DOHH2 (cell line): Measurements from ENCODE around the gene RNF141.

Experiments used
- H3F3A ChIP-seq: fragments of 200-600 bp; sonication (generic), shearing (Covaris generic); 2 replicates; pipeline ENCODE4 v1.6.0; 2016; ENCODE audit warnings: antibody characterized with exemption, mild to moderate bottlenecking; ENCODE audit not compliant: control insufficient read depth, insufficient read depth
- H3K27ac ChIP-seq: fragments of 200-600 bp; sonication (generic); 2 replicates; pipeline ENCODE4 v1.5.1; 2014; ENCODE audit warnings: low read depth, mild to moderate bottlenecking, low read length, moderate library complexity
- H3K27me3 ChIP-seq: fragments of 200-600 bp; sonication (generic); 2 replicates; pipeline ENCODE4 v1.6.1; 2014; ENCODE audit warnings: mild to moderate bottlenecking, low read length, mixed read lengths; ENCODE audit not compliant: control insufficient read depth
- H3K36me3 ChIP-seq: fragments of 200-600 bp; sonication (generic); 2 replicates; pipeline ENCODE4 v1.6.1; 2014; ENCODE audit warnings: mild to moderate bottlenecking, low read length, moderate library complexity, mixed read lengths; ENCODE audit not compliant: control insufficient read depth
- H3K4me1 ChIP-seq: fragments of 200-600 bp; sonication (generic); 2 replicates; pipeline ENCODE4 v1.6.1; 2014; ENCODE audit warnings: mild to moderate bottlenecking, low read length, mixed read lengths; ENCODE audit not compliant: control insufficient read depth
- H3K4me2 ChIP-seq: fragments of 200-600 bp; sonication (generic); 2 replicates; pipeline ENCODE4 v1.6.0; 2014; ENCODE audit warnings: mild to moderate bottlenecking, low read length, moderate library complexity
- H3K4me3 ChIP-seq: fragments of 200-600 bp; sonication (generic); 2 replicates; pipeline ENCODE4 v1.5.1; 2014; ENCODE audit warnings: mild to moderate bottlenecking, low read length, mixed read lengths
- H3K79me2 ChIP-seq: fragments of 200-600 bp; sonication (generic); 2 replicates; pipeline ENCODE4 v1.6.1; 2014; ENCODE audit warnings: mild to moderate bottlenecking, low read length, mixed read lengths; ENCODE audit not compliant: control insufficient read depth
- H3K9me2 ChIP-seq: fragments of 200-600 bp; sonication (generic); replicated peaks from 2 replicates; pipeline ENCODE4 v1.6.1; 2014; ENCODE audit warnings: mild to moderate bottlenecking, low read length, mixed read lengths; ENCODE audit not compliant: control insufficient read depth
- H3K9me3 ChIP-seq: fragments of 200-600 bp; sonication (generic); 2 replicates; pipeline ENCODE4 v1.6.1; 2014; ENCODE audit warnings: antibody characterized with exemption, low read length, mixed read lengths; ENCODE audit not compliant: control insufficient read depth, insufficient read depth
- H4K20me1 ChIP-seq: fragments of 200-600 bp; sonication (generic); 2 replicates; pipeline ENCODE4 v1.6.0; 2014; ENCODE audit warnings: low read depth, mild to moderate bottlenecking, antibody characterized with exemption, low read length, moderate library complexity; ENCODE audit not compliant: control insufficient read depth, insufficient read depth
- EZH2phosphoT487 ChIP-seq: fragments of 200-600 bp; sonication (generic); IDR thresholded peaks from 2 replicates; pipeline ENCODE4 v1.6.1; 2017; ENCODE audit warnings: borderline replicate concordance, mild to moderate bottlenecking, antibody characterized with exemption, low read length, moderate library complexity, mixed read lengths
- TF ChIP-seq, protein P1 (sequence below): fragments of 200-600 bp; sonication (generic); IDR thresholded peaks from one replicate; pipeline ENCODE4 v1.5.1; 2014; ENCODE audit warnings: antibody characterized with exemption, mild to moderate bottlenecking, low read depth, low read length; ENCODE audit not compliant: poor library complexity, severe bottlenecking

Gene RNF141

DNA sequence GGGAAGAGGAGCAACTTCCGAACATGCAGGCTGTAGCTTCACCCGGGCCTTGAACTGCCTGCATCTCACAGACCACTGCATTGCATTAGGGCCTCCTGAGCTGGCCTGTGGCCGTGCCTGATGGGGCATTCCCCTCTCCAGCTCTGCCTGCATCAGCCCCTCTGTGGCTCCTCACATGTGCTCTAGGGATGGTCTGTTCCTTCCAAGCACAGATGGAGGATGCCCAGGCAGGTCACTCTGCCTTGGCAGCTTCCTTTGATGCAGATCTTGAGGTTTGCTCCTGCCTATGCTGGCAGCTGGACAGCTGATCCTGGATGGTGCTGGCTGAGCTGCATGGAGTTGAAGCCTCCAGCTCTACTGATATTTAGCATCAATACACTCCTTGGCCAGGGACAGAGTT is 57.4 kb downstream of the RNF141 start:
- no peaks in the 10 kb centered on the region for H3K9me3 ChIP-seq
- H3K27me3 ChIP-seq = no peaks in the 10 kb centered on the region
- no peaks in the 10 kb centered on the region; the same call in 1 of the 2 replicates for H3F3A ChIP-seq
- no peak overlapping the region for H3K4me2 ChIP-seq
- TF ChIP-seq, protein P1, sequence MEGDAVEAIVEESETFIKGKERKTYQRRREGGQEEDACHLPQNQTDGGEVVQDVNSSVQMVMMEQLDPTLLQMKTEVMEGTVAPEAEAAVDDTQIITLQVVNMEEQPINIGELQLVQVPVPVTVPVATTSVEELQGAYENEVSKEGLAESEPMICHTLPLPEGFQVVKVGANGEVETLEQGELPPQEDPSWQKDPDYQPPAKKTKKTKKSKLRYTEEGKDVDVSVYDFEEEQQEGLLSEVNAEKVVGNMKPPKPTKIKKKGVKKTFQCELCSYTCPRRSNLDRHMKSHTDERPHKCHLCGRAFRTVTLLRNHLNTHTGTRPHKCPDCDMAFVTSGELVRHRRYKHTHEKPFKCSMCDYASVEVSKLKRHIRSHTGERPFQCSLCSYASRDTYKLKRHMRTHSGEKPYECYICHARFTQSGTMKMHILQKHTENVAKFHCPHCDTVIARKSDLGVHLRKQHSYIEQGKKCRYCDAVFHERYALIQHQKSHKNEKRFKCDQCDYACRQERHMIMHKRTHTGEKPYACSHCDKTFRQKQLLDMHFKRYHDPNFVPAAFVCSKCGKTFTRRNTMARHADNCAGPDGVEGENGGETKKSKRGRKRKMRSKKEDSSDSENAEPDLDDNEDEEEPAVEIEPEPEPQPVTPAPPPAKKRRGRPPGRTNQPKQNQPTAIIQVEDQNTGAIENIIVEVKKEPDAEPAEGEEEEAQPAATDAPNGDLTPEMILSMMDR = no peak
- TF ChIP-seq EZH2phosphoT487 = no peak
- no peaks in the 10 kb centered on the region for H4K20me1 ChIP-seq
- no peaks in the 10 kb centered on the region for H3K4me1 ChIP-seq
- peaks cover 7% of the 10 kb centered on the region; the same call in 1 of the 2 replicates for H3K36me3 ChIP-seq
- H3K79me2 ChIP-seq = no peaks in the 10 kb centered on the region
- no peaks in the 10 kb centered on the region for H3K9me2 ChIP-seq
- H3K4me3 ChIP-seq = no peak overlapping the region
- H3K27ac ChIP-seq = no peak overlapping the region

DNA sequence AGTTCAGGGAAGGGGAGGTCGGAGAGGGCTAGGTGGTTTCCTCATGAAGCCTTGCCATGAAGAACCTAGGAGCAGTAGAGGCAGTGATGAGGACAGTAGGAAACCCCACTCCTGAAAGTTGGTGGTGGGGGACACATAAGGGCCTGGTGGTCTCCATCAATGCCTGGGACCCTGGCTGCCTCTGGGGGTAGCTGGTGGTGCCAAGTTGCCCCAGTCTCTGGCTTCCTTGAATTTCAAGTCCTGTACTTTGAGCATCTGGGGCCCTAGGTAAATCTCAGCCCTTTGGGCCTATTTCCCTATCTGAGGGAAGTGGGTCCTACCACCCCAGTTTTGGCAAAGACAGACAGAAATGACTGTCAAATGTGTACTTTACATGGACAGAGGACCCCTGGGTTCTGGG is 57.8 kb downstream of the RNF141 start:
- Histone ChIP-seq H4K20me1 (no peaks in the 10 kb centered on the region), H3K27ac (no peak overlapping the region), H3K9me2 (no peaks in the 10 kb centered on the region), H3K27me3 (no peaks in the 10 kb centered on the region), H3K79me2 (no peaks in the 10 kb centered on the region), H3K4me3 (no peak overlapping the region), H3K4me2 (no peak overlapping the region), H3F3A (no peaks in the 10 kb centered on the region; the same call in 1 of the 2 replicates), H3K9me3 (no peaks in the 10 kb centered on the region), H3K36me3 (peaks cover 7% of the 10 kb centered on the region; the same call in 1 of the 2 replicates), H3K4me1 (no peaks in the 10 kb centered on the region)
- TF ChIP-seq, protein P1 = no peak
- no peak for TF ChIP-seq EZH2phosphoT487

DNA sequence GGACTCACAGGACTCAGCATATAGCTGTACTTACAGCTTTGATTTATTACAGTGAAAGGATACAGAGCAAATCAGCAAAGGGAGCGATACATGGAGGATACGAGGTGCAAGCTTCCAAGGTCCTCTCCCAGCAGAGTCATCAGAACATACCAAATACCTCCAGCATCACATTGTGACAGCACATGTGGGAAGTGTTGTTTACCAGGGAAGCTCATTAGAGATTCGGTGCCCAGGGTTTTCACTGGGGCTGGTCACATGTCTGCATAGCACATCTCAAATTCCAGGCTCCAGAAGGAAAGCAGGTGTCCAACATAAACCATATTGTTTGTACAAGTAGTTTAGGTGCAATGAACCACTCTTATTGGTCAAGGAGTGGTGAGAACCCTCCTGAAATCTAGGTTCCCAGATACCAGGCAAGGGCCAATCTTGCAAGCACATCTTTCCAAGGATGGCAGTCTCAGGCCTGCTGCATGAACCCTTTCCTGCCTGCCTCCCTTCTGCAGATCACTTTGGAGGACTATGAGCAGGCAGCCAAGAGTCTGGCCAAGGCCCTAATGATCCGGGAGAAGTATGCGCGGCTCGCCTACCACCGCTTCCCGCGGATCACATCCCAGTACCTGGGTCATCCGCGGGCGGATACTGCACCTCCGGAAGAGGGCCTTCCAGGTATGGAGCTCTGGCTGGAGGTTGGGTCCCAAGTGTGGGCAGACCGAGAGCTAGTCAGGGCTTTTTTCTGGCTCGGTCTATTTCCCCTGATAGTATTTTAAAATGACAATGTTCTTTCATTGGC is 59.2 kb downstream of the RNF141 start:
- Histone ChIP-seq H3K36me3 (peaks cover 7% of the 10 kb centered on the region; the same call in 1 of the 2 replicates), H3K9me2 (no peaks in the 10 kb centered on the region), H3K27ac (no peak overlapping the region), H3K27me3 (no peaks in the 10 kb centered on the region), H4K20me1 (no peaks in the 10 kb centered on the region), H3K4me3 (no peak overlapping the region), H3K9me3 (no peaks in the 10 kb centered on the region), H3K79me2 (no peaks in the 10 kb centered on the region), H3K4me1 (no peaks in the 10 kb centered on the region), H3F3A (no peaks in the 10 kb centered on the region; the same call in 1 of the 2 replicates), H3K4me2 (no peak overlapping the region)
- TF ChIP-seq EZH2phosphoT487 = no peak
- TF ChIP-seq, protein P1 = no peak
